ENCODE results near the gene RERE.

The RERE gene

DNA sequence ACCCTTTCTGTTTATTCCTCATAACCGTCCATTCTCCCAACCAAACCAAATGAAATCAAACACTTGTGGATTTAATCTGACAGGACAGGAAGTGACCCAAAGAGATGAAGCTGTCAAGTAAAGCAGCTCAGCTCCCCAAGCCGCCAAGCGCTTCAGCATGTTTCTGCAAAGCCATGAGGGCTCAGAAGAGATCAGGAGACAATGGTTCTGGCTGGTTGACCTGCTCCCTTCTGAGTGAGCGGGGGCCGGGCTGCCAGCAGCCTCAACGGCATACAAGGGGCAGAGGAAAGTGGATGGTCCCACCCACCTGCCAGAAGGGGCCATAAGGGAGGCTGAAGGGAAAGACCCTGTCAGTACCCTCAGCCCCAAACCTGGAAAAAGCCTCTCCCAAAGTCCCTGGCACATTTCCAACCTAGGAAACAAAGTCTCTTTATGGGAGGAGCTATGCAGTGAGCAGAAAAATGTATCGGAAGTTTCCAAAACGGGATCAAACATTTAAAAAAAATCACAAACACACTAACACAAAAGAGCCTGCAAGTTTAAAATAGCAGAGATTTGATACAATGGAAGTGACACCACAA, 454.2 kb downstream of the RERE start:
- DNase-seq (ENCODE audit: low read depth in 2 of 2), result no peak

DNA sequence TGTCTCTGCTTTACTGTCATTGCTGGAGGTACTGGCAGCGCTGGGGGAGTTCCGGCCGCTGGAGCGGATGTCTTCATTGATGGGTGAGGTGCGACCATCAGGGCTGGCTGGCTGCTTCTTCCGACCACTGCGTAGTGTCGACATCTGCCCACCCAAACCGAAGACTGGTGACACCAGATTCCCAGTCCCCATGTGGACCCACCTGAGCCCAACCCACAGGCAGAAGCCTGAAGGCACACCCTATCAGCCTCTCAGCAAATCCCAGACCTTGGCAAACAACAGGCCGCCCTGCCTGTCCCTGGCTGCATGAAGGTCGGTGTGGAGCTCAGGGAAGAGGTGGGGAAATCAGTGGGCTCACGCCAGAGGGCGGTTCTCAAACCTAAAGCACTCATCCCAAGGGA, 454.7 kb downstream of the RERE start:
- DNase-seq (ENCODE audit: low read depth in 2 of 2), result no peak

DNA sequence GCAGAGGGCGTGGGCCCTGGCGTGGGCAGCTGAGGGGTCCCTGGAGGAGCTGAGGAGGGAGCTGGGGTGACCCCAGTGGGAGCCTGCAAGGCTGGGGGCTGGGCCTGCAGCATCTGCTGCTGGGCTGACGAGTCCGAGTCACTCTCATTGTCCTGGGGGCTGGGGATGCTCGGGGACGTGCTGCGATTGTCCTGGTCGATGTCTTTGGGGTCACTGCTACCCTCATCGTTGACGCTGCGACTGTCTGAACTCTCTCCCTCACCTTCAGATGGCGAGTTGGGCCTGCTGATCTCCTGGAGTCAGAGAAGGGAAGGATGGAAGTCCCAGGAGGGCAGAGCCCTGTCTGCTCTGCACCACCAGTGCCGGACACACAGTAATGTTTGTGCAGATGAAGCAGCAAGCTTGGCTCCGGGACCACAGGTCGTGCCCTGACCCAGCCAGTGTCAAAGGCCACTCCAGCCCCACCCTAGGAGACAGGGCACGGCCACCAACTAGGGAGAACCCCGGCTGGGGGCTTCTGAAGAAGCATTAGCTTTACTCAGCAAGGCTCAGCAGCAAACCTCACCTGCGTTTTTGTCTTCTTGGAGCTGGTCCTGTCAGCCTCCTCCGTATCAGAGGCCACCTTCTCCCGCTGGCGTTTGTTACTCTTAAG, 456.1 kb downstream of the RERE start:
- DNase-seq (ENCODE audit: low read depth in 2 of 2), result no peak

DNA sequence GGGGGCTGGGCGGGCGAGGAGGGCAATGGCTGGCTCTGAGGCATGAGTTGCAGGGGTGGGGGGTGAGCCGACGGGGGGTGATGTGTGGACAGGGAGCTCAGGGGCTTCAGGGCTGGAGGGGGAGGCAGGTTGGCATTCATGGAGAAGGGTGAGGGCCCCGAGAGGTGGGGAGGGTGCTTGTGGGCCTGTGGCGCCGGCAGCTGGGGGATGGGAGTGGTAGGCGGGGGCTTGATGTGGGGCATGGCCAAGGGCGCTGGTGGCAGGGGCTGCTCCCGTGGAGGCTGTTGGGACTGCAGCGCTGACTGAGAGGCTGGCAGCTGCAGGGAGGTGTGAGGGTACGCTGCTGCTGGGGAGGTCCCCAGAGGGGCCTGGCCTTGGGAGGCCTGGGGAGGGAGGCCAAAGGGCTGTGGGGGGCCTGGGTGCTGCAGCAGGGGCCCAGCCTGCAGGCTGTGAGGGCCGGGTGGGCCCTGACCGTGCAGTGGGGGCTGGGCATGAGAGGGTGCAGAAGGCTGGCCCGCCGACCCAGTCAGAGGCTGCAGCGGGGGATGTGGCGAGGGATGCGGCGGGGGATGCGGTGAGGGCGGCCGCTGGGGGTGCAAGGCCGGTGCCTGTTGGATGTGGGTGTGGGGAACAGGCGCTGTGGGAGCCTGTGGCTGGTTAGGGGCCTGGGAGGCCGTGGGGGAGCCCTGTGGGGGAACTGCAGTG, 456.8 kb downstream of the RERE start:
- no peak for DNase-seq (ENCODE audit: low read depth in 2 of 2)

DNA sequence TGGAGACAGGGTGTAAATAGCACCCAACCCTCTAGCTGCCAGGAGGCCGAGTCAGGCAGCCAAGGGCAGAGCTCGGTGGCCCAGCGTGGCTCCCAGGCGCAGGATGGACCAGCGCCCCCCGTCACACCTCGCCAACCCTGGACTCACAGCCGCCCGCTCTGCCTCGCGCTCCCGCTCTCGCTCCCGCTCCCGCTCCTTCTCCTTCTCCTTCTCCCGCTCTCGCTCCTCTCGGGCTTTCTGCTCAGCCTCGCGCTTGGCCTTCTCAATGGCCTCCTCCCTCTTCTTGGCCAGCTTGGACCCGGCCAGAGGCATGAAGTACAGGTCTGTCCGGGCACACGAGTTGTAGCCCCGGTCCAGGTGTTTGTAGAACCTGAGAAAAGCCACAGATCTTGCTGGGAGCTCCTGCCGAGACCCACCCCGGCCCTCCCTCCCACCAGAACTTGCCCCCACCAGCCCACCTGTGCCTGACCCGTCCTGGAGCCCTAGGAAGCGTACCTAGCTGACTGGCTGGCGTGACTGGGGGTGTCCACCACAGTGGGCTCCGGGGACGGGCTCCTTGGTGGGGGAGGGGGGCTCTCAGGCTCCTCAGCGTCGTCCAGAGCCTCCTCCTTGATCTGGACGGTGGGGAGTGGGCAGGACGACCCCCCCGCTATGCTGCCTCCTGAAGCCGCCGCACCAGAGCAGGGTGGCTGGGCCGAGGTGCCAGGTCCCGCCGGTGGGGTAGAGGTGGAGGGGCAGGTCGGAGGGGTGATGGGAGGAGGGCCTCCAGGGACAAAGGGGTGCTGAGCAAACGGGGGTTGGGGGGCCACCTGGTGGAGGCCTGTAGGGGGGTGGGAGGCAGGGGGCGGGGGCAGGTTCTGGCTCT, 457.6 kb downstream of the RERE start:
- no peak for DNase-seq (ENCODE audit: low read depth in 2 of 2)

DNA sequence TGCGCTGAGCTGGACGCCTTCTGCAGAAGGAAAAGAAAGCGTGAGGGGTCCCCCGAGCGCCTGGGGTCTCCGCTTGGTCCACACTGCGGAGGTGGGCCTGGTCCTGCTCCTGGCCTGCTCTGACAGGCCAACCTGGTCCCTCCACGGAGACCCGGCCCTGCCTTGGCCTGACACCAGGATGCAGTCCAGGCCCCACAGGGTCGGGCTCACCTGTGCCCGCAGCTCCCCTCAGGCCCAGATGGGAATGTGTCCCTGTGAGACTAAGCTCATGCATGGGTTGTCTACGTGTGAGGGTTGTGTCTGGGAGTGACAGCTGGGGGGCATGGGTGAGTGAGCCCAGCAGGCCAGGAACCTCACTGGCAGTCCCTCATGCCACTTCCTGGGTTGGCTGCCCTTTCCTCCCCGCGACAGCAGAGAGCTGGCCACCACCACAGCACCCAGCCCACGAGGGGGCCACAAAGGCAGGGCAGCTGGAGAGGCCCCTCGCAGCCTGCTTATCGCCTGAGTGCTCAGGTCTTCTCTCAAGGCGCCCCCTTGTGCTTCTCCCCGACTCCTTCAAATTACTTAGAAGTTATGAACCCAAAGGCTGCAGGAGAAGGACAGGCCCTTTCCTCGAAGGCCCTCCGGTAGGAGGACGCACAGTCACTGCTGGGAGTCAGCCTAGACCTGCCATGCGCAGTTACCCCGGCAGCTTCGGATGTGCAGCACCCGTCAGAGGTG, 458.4 kb downstream of the RERE start:
- DNase-seq (ENCODE audit: low read depth in 2 of 2), result no peak

DNA sequence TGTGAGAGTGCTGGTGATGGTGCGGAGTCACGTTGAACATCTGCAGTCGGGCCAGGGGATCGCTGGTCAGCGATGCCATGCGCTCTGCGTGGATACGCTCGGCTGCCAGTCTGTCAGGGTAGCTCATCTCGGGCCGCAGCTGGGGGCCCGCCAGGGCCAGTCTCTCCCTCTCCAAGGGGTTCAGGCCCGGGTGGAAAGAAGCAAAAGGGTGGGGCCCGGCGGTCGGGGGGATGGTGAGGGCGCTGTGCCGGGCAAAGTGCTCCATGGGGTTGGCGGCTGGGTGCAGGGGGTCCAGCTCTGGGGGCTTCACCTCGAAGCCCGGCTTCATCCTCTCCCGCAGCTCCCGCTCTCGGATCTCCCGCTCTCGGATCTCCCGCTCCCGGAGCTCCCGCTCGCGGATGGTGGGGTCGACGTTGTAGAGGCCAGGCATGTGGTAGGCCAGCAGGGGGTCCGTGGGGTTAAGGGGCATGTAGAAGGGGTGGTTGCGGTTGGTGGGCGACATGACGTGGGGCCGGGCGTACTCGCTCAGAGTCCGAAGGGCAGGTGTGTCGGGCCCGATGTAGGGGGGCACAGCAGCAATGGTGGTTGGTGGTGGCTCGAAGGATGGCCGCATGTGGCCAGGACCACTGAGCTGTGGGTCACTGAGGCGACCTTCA, 459.1 kb downstream of the RERE start:
- no peak for DNase-seq (ENCODE audit: low read depth in 2 of 2)

DNA sequence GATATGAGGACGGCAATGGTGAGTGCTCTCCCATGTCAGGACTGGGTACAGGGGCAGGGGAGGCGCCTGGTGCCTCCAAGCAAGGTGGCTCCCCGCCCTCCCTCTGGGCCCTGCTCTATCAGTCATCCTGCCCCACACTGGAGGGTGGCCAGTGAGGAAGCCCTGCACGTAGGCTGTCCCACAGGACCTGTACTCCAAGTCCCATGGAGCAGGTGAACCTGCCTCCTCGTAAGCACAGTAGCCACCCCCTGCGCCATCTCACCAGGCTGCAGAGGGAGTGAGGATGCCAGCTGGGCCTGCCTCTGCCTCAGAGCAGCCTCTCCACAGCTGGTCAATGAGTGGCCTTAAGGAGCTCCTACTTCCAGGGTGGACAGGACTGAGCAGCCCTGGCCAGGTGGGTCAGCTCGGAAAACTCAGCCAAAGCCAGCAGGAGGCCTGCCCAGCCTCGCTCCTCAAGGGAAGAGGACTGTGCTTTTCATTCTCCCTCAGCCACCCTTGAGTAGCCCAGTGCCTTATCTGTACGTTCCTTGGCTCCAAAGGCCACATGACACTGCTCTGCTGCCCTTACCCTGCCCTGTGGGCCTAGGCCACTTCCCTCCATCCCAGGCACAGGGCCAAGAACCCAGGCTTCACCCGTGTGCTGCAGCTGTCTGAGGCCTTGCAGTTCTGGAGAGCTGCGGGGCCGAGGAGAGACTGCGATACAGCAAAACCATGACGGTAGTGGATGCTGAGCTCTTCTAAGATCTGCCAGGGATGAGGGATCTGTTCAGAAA, 459.9 kb downstream of the RERE start:
- no peak for DNase-seq (ENCODE audit: low read depth in 2 of 2)

DNA sequence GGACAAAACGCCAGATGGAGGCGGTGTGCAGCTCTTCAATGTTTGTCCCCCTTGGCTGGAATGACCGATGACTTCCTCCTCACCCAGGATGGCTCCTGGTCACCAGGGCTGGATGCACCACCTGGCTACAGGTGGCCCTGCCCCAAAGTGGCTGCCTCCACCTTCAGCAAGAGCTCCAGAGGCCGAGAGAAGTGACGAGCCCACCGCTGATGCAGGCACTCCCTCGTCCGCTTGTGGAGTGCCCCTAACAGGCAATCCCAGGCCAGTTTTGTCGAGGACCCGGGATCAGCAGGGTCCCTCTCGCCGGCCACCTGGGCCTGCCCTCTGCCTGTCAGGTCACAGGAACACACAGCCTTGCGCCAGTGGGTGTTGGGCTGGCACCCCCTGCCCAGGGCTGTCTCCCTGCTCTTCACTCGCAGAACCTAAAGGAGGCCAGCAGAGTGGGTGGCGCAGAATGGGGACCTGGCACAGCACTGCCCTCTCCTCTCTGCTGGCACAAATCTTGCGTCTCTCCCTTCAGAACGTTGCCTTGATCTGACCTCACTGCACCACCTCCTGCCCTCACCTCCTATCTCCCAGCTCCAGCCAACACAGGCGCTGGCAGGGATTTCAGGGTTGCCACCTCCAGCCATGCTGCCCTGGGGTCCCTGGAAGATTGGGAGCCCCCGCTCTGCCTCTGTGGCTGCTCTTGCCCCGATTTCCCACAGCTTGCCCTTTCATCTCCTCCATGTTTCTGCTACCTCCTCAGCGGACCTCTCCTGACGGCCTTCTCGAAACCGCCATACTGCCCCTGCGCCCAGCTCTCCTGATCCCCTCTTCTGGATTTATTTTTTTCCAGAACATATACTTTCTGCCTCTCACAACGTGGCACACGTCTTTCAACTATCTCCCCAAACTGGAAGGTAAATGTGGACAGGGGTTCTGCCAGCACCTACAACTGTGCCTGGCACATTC, 460.9 kb downstream of the RERE start:
- DNase-seq (ENCODE audit: low read depth in 2 of 2), result no peak

DNA sequence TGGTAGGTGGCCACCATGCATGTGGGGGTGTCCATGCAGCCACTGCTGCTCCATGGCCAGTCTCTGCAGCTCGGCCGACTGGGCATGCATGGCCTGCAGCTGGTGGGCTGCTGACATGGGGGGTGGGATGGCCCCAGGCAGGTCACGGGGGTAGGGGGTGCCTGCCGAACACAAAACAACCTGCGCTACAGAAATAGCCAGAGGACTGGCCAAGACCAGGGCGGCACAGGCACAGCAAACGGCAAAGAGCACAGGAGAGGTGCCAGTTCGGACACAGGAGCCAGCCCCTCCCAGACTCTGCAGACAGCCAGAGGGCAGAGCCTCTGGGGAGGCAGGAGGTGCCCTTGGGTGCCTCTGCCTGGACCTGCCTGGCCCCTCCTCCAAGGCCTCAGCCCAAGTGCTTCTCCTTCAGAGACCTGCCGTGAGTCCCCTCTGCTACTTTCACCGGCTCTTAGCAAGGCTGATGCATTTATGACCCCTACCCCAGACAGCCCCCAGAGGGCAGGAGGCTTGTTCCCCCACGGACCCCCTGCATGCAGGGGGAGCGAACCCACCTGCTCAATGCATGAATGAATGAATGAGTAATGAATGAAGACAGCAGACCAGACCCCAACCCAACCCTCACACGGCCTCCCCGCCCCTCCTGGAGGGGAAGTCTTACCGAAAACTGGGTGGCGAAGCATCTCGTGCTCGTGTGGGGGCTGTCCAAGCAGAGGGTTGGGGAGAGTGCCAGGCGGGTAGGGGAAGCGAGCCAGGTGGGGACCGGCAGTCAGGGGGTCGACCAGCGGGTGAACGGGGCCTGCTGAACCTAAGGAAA, 461.8 kb downstream of the RERE start:
- DNase-seq (ENCODE audit: low read depth in 2 of 2), result no peak

DNA sequence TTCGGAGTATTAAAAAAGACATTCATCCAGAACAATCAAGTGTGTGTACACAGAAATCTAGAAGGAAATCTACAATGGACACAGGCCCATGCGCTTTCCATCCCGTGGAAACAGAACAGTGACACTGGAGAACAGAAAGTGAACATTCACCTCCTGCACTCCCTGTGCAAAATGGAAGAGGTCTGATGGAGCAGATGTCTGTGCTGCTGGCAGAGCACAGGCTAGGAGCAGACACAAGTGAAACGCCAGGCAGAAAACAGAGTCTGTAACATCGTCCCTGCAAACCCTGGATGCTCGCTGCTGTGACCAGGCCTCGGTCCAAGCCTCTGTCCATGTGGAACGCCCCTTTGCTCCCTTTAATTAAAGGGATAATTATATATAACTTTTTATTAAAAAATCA, 463.4 kb downstream of the RERE start:
- DNase-seq (ENCODE audit: low read depth in 2 of 2), result no peak

DNA sequence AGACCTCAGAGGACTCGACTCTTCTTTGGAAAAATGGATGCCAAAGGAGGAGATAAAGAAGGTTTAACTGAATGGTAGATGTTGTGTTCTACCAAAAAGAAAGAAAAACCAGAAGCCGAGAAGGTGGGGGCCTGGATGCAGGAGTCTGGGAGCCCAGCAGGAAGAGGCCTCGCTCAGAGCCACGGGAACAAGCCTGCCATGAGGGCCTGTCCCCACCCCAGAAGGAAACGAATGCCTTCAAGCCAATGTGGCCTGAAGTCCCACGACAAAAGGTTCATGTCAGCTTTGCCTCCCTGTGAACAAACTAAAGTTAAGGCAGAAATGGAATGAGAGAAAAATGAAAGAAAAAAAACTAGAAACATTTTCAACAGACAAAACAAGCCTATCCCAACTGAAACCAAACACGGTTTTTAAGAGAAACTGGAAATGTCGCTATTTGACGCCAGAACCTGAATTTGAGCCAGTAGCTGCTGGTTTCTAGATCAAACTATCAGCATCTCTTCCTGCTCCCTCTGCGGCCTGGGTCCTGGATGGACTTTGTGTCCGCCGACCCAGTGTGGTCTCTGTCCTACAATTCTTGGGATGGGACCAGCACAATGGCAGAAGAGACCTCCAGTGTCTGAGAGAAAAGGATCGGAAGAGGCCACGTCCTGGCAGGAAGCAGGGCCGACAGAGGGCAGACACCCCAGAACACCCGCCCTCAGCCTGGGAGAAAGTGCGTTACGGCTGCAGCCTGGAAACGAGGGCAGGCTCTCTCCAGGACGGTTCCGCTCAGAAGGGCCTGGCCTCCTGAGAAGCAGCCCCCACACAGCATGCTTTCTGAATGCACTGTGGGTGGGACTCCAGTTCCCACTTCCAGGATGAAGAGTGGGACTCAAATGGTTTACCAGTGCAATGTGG, 464.3 kb downstream of the RERE start:
- no peak for DNase-seq (ENCODE audit: low read depth in 2 of 2)

DNA sequence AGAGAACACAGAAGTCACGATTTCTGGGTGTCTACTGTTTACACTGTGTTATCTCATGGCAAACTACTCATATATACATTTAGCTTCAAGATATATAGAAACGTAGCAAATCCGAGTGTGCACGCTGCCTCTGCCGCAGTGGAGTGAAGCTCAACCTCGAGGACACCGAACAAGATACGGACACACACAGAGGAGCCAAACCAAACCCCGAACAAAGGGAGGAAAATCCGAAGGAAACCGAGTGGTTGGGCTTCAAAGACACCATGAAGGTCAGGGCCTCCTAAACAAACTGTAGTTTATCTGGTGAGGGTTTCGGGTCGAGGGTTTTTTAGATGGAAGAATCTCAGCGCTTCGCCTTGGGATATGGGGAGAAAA, 465.0 kb downstream of the RERE start:
- no peak for DNase-seq (ENCODE audit: low read depth in 2 of 2)

DNA sequence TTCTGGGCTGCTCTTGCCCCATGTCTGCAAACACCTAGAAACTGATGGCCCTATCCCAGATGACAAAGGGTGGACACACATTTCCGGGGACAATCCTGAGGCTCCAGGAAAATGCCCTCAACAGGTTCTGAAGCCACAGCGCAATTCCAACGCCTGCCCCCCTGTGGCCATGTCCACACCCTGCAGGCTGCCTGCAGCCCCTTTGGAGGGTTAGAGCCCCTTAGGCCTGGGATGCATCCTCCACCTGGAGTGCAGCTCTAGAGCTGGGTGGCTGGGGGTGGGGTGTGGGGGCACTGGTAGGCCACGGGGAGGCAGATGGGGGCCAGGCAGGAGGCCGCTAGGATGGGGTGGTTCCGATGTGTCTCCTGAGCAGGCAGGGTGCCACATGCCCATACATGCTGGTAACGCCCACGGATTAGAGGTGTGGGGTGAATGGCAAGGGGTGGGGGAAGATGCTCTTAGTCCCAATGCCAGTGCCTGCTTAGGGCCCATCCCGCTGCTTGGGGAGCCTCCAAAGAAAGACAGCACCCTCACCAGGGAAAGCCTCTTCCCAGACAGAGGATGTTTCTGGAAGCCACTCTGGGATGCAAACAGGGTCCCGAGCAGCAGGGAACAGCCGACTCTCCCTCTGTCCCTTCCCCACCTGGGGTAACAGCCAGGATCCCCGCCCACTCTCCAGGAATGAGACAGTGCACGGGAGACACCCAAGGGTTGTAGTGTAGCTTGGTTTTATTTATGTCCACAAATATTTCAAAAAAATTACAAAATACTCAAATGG, 465.6 kb downstream of the RERE start:
- DNase-seq (ENCODE audit: low read depth in 2 of 2), result no peak

DNA sequence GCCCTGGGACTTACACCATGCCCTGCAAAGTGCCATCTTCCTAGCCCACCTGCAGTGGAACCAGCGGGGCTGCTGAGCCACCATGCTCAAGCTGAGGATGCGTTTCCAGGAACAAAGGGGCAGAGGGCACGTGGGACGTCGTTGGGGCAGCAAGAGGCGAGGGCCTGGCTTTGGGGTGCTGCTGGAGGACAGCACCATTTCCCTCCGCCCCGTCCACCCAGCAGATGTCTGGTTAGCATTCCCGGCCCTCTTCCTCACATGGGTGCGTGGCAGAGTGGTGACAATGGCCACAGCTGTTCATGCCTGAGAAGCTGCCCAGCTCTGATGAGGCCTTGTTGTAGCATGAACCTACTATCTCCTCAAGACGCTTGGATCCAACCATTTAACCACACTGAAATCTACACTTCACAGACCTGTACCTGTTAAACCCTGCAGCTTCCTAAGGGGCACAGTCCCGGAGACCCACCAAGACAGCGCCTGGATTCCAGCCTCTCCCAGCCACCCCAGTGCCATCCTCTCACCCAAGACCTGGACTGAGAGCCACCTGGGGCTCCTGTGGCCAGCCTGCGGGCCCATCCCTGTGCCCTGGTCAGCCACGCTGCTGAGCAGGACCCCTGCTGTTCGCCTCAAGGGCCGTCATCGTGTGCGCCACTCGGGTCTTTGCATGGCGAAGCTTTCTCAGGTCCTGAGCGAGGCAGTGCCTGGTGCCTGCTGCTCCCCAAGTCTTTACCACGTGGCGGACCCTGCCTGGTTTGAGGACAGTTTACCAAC, 466.3 kb downstream of the RERE start:
- no peak for DNase-seq (ENCODE audit: low read depth in 2 of 2)

DNA sequence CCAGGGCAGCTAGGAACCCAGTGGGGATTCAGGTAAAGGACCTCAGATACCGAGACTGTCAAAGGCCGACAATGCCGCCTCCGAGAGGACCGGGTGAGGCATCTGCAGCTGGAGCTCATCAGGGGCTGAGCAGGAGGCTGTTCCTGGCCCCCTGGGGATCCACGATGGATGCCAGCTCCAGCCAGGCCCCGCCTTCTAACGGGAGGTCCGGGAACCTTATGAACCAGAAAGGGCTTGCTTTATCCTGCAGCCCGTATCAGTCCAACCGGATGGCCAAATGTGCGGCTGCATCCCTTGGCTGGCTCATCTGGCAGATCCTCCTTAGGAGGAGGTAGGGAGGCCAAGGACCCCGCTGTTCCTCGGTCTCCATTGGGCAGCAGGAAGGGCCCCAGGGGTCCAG, 467.5 kb downstream of the RERE start:
- DNase-seq (ENCODE audit: low read depth in 2 of 2), result no peak
